Smooth muscle cell (in vitro differentiated cells): ENCODE measurements around the gene CFAP126. TPM values are rescaled to one million over a fixed set of nuclear protein-coding genes. Genes with fewer than 3 reads are reported as not detected.

Source experiments
- DNase-seq: peaks from one replicate; lab custom pipeline; 2025; ENCODE audit not compliant: unreplicated experiment; lab: John Stamatoyannopoulos, UW
- H2AFZ ChIP-seq: fragments of 200-600 bp; sonication (generic); 2 replicates; pipeline ENCODE4 v1.6.0; 2016; ENCODE audit warnings: antibody characterized with exemption, low read depth, mild to moderate bottlenecking
- H3F3A ChIP-seq: fragments of 200-600 bp; sonication (generic); 2 replicates; pipeline ENCODE4 v1.6.0; 2017; ENCODE audit warnings: antibody characterized with exemption, low read depth
- H3K27ac ChIP-seq: fragments of 200-600 bp; sonication (generic); 2 replicates; pipeline ENCODE4 v1.5.1; 2016; ENCODE audit warnings: low read depth, mild to moderate bottlenecking
- H3K27me3 ChIP-seq: fragments of 200-600 bp; sonication (generic); 2 replicates; pipeline ENCODE4 v1.6.1; 2016; ENCODE audit warnings: low read depth, mild to moderate bottlenecking
- H3K36me3 ChIP-seq: fragments of 200-600 bp; sonication (generic); 2 replicates; pipeline ENCODE4 v1.5.1; 2016; ENCODE audit warnings: low read depth
- H3K4me1 ChIP-seq: fragments of 200-600 bp; sonication (generic); 2 replicates; pipeline ENCODE4 v1.5.1; 2016; ENCODE audit warnings: low read depth
- H3K4me2 ChIP-seq: fragments of 200-600 bp; sonication (generic); 2 replicates; pipeline ENCODE4 v1.6.0; 2016; ENCODE audit warnings: mild to moderate bottlenecking
- H3K4me3 ChIP-seq: fragments of 200-600 bp; sonication (generic); 2 replicates; pipeline ENCODE4 v1.5.1; 2016; ENCODE audit warnings: mild to moderate bottlenecking
- H3K79me2 ChIP-seq: fragments of 200-600 bp; sonication (generic); 2 replicates; pipeline ENCODE4 v1.6.0; 2016; ENCODE audit warnings: low read depth, mild to moderate bottlenecking
- H3K9ac ChIP-seq: fragments of 200-600 bp; sonication (generic); 2 replicates; pipeline ENCODE4 v1.6.0; 2016; ENCODE audit warnings: low read depth
- H3K9me3 ChIP-seq: fragments of 200-600 bp; sonication (generic); replicated peaks from 2 replicates; pipeline ENCODE4 v1.5.1; 2016; ENCODE audit warnings: low read depth
- H4K20me1 ChIP-seq: fragments of 200-600 bp; sonication (generic); 2 replicates; pipeline ENCODE4 v1.6.0; 2016; ENCODE audit warnings: low read depth
- WGBS: methylation state at CpG from one replicate; pipeline ENCODE4 v1.1.7; 2016; ENCODE audit warnings: low lambda C conversion rate; 5-methylcytosine and 5-hydroxymethylcytosine counted together
- polyA plus RNA-seq: library from polyadenylated mRNA; unstranded; fragments of >200 nt; fragmentation: Nextera tagmentation; extraction: Ambion mirVana; gene quantifications from 2 replicates; pipeline ENCODE4 v1.2.1, GENCODE V29; 2016
- total RNA-seq: library from RNA; depleted of rRNA; stranded (reverse); fragments of >200 nt; gene quantifications from 2 replicates; pipeline ENCODE4 v1.2.3, GENCODE V29; 2014
- TF ChIP-seq, protein P1 (sequence below): fragments of 200-600 bp; sonication (generic); IDR thresholded peaks from 2 replicates; pipeline ENCODE4 v1.5.1; 2017; ENCODE audit warnings: borderline replicate concordance, mild to moderate bottlenecking, antibody characterized with exemption; ENCODE audit not compliant: insufficient read depth, poor library complexity, severe bottlenecking

CFAP126 gene
- total and polyA plus RNA-seq, 2 experiments from 2014 or later, result not detected

GRCh38 chr1:161364332-161364731 lies 3.3 kb downstream of the CFAP126 start:
- no peaks in the 10 kb centered on the region for H3K4me1 ChIP-seq
- no peak overlapping the region for H3K9ac ChIP-seq
- H4K20me1 ChIP-seq, result no peaks in the 10 kb centered on the region
- H3K79me2 ChIP-seq, result no peaks in the 10 kb centered on the region
- H3K9me3 ChIP-seq, result no peaks in the 10 kb centered on the region
- TF ChIP-seq, protein P1, sequence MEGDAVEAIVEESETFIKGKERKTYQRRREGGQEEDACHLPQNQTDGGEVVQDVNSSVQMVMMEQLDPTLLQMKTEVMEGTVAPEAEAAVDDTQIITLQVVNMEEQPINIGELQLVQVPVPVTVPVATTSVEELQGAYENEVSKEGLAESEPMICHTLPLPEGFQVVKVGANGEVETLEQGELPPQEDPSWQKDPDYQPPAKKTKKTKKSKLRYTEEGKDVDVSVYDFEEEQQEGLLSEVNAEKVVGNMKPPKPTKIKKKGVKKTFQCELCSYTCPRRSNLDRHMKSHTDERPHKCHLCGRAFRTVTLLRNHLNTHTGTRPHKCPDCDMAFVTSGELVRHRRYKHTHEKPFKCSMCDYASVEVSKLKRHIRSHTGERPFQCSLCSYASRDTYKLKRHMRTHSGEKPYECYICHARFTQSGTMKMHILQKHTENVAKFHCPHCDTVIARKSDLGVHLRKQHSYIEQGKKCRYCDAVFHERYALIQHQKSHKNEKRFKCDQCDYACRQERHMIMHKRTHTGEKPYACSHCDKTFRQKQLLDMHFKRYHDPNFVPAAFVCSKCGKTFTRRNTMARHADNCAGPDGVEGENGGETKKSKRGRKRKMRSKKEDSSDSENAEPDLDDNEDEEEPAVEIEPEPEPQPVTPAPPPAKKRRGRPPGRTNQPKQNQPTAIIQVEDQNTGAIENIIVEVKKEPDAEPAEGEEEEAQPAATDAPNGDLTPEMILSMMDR, result no peak
- no peaks in the 10 kb centered on the region for H3K36me3 ChIP-seq
- no peaks in the 10 kb centered on the region for H3K27me3 ChIP-seq
- no peak for DNase-seq
- H3K4me2 ChIP-seq, result no peak overlapping the region
- no peak overlapping the region for H3K4me3 ChIP-seq
- H2AFZ ChIP-seq, result no peak overlapping the region
- H3F3A ChIP-seq, result no peaks in the 10 kb centered on the region
- no peak overlapping the region for H3K27ac ChIP-seq

- H3K9me3 ChIP-seq, result no peaks in the 10 kb centered on the region
- no peak overlapping the region for H2AFZ ChIP-seq
- H3K27me3 ChIP-seq, result no peaks in the 10 kb centered on the region
- no peaks in the 10 kb centered on the region for H4K20me1 ChIP-seq
- no peak overlapping the region for H3K27ac ChIP-seq
- H3K79me2 ChIP-seq, result no peaks in the 10 kb centered on the region
- no peak overlapping the region for H3K4me3 ChIP-seq
- TF ChIP-seq, protein P1, result no peak
- H3K4me2 ChIP-seq, result no peak overlapping the region
- no peaks in the 10 kb centered on the region for H3F3A ChIP-seq
- no peaks in the 10 kb centered on the region for H3K4me1 ChIP-seq
- no peak overlapping the region for H3K9ac ChIP-seq
- no peak for DNase-seq
- no peaks in the 10 kb centered on the region for H3K36me3 ChIP-seq
Measured at GRCh38 chr1:161359291-161359690, 8.4 kb downstream of the CFAP126 start.

DNA sequence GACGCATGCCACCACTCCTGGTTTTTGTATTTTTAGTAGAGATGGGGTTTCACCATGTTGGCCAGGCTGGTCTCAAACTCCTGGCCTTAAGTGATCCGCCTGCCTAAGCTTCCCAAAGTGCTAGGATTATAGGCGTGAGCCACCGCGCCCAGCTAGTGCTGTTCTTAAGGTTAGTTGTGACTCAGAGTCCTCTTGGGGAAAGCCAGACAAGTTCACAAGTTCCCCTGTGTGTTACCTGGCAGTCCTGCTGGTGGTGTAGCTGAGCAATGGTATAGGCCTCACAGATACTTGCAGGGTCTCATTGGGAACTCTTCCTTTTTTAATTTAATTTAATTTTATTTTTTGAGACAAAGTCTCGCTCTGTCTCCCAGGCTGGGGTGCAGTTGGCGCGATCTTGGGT lies 10.6 kb downstream of the CFAP126 start:
- no peak overlapping the region for H2AFZ ChIP-seq
- no peak overlapping the region for H3K4me3 ChIP-seq
- no peaks in the 10 kb centered on the region for H3K36me3 ChIP-seq

DNA sequence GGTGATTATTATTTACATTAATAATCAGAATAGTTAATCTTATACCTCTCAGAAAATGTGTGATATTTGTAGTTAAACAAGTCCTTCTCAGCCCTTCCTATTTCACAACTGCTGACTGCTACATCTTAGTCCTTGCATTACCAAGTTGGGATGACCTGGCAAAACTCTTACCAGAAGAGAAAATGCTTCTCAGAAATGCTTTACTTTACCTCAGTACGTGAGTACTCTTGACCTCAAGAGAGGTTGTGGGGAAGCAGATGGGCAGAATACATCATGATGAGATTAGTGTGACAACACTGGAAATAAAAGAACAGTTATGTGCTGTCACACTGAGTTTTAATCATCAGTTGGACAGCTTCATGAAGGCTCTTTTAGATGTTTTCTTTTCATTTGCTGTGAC lies 16.2 kb downstream of the CFAP126 start:
- H3K27ac ChIP-seq, result no peak overlapping the region
- no peak overlapping the region for H3K4me2 ChIP-seq
- peaks cover 11% of the 10 kb centered on the region for H4K20me1 ChIP-seq
- no peaks in the 10 kb centered on the region for H3K4me1 ChIP-seq
- no peak overlapping the region for H2AFZ ChIP-seq
- H3K9me3 ChIP-seq, result no peaks in the 10 kb centered on the region
- no peak for DNase-seq
- H3K4me3 ChIP-seq, result no peak overlapping the region
- WGBS, result 100% methylated on average over 1 of the region's 1 CpG
- H3K36me3 ChIP-seq, result no peaks in the 10 kb centered on the region
- no peaks in the 10 kb centered on the region for H3K79me2 ChIP-seq
- no peak overlapping the region for H3K9ac ChIP-seq
- H3F3A ChIP-seq, result no peaks in the 10 kb centered on the region
- TF ChIP-seq, protein P1, result no peak
- no peaks in the 10 kb centered on the region for H3K27me3 ChIP-seq

More for the DNA sequence above, 10.6 kb downstream of the CFAP126 start:
- H3K79me2 ChIP-seq, result no peaks in the 10 kb centered on the region
- H3K27me3 ChIP-seq, result no peaks in the 10 kb centered on the region
- 96% methylated on average over 8 of the region's 8 CpGs for WGBS
- TF ChIP-seq, protein P1, result no peak
- H3K9me3 ChIP-seq, result no peaks in the 10 kb centered on the region
- H3K9ac ChIP-seq, result no peak overlapping the region
- H4K20me1 ChIP-seq, result peaks cover 7% of the 10 kb centered on the region
- H3K27ac ChIP-seq, result no peak overlapping the region
- no peak overlapping the region for H3K4me2 ChIP-seq
- no peaks in the 10 kb centered on the region for H3K4me1 ChIP-seq
- H3F3A ChIP-seq, result no peaks in the 10 kb centered on the region
- no peak for DNase-seq
